Activated naive CD4-positive, alpha-beta T cell treated with anti-CD3 and anti-CD28 coated beads, Interleukin-2, amount 10 ng/mL, durations not matched to agents 7 days and 5 days (primary cell): Measurements from ENCODE around the gene NCAPH2.

Experiments used
- CTCF ChIA-PET: fragments of 350-600 bp; sonication (Branson Sonifier 250); formaldehyde crosslinking; loops from one replicate; lab custom pipeline; 2021; ENCODE audit warnings: antibody characterized with exemption; lab: Charles Lee
- DNase-seq: peaks from one replicate; pipeline ENCODE4 v3.0.0-alpha.2; 2020
- H3K27ac Mint-ChIP-seq: one replicate; pipeline ENCODE4 v1.8.0; 2021; ENCODE audit warnings: mild to moderate bottlenecking, moderate library complexity, mixed read lengths
- H3K27me3 Mint-ChIP-seq: one replicate; pipeline ENCODE4 v1.8.0; 2021; ENCODE audit warnings: mild to moderate bottlenecking, mixed read lengths
- H3K36me3 Mint-ChIP-seq: one replicate; pipeline ENCODE4 v1.8.0; 2021; ENCODE audit warnings: mixed read lengths
- H3K4me1 Mint-ChIP-seq: one replicate; pipeline ENCODE4 v1.8.0; 2021; ENCODE audit warnings: mixed read lengths
- H3K4me3 Mint-ChIP-seq: one replicate; pipeline ENCODE4 v1.8.0; 2021; ENCODE audit warnings: mild to moderate bottlenecking, moderate library complexity, mixed read lengths
- H3K9me3 Mint-ChIP-seq: one replicate; pipeline ENCODE4 v1.8.0; 2021; ENCODE audit warnings: mixed read lengths

The NCAPH2 gene

GRCh38 chr22:50507991-50508884 is at the start of gene NCAPH2:
Gene NCAPH2 (plus strand): TSS chr22:50508224. CDS start chr22:50508338, 114 bp downstream.
- CTCF ChIA-PET = interaction anchor here (0.7 to 2.0 kb wide), 11 partner anchors 10 to 232 kb away, joined by 3 to 14 read pairs (median 4); partner anchors contain the start of gene SCO2
- Mint-ChIP-seq H3K27ac (peak within 1 kb of the TSS; percentile 96), H3K9me3 (no peaks in the 10 kb centered on the region), H3K36me3 (peaks cover 13% of the 10 kb centered on the region), H3K27me3 (no peaks in the 10 kb centered on the region), H3K4me3 (peak within 1 kb of the TSS; percentile 93), H3K4me1 (peaks cover 34% of the 10 kb centered on the region)
- DNase-seq = peak; percentile 97

- Mint-ChIP-seq H3K4me1 (peaks cover 3% of the 10 kb centered on the region), H3K27me3 (no peaks in the 10 kb centered on the region), H3K9me3 (no peaks in the 10 kb centered on the region), H3K36me3 (peaks cover 45% of the 10 kb centered on the region), H3K4me3 (no peak overlapping the region), H3K27ac (no peak overlapping the region)
- CTCF ChIA-PET = no interaction called here
- no peak for DNase-seq
Observed at GRCh38 chr22:50459016-50459415, 49.0 kb upstream of the NCAPH2 start.

- H3K9me3 Mint-ChIP-seq = no peaks in the 10 kb centered on the region
- DNase-seq = no peak
- H3K27me3 Mint-ChIP-seq = no peaks in the 10 kb centered on the region
- no peak overlapping the region for H3K27ac Mint-ChIP-seq
- no peak overlapping the region for H3K4me3 Mint-ChIP-seq
- H3K36me3 Mint-ChIP-seq = peaks cover 45% of the 10 kb centered on the region
- CTCF ChIA-PET = interaction anchor here (0.8 to 1.2 kb wide), 3 partner anchors 9 to 192 kb away, joined by 3 read pairs; no protein-coding TSS in a partner anchor
- peaks cover 3% of the 10 kb centered on the region for H3K4me1 Mint-ChIP-seq
Observed at GRCh38 chr22:50459496-50460140, 48.4 kb upstream of the NCAPH2 start.

- DNase-seq = no peak
- peak overlapping the region; percentile 70 for H3K27ac Mint-ChIP-seq
- H3K9me3 Mint-ChIP-seq = no peaks in the 10 kb centered on the region
- CTCF ChIA-PET = interaction anchor here (1.2 kb wide), 2 partner anchors 8 to 36 kb away, joined by 3 read pairs; no protein-coding TSS in a partner anchor
- H3K4me3 Mint-ChIP-seq = no peak overlapping the region
- peaks cover 43% of the 10 kb centered on the region for H3K36me3 Mint-ChIP-seq
- H3K27me3 Mint-ChIP-seq = no peaks in the 10 kb centered on the region
- H3K4me1 Mint-ChIP-seq = peaks cover 3% of the 10 kb centered on the region
Observed at GRCh38 chr22:50460938-50461337, 47.1 kb upstream of the NCAPH2 start.

GRCh38 chr22:50461536-50461935 is 46.5 kb upstream of the NCAPH2 start:
- CTCF ChIA-PET = interaction anchor here (1.3 kb wide), 1 partner anchor 9 kb away, joined by 4 read pairs; no protein-coding TSS in a partner anchor
- no peak overlapping the region for H3K4me3 Mint-ChIP-seq
- H3K36me3 Mint-ChIP-seq = peaks cover 49% of the 10 kb centered on the region

GRCh38 chr22:50461979-50462540 is 46.0 kb upstream of the NCAPH2 start:
- H3K27me3 Mint-ChIP-seq = no peaks in the 10 kb centered on the region
- H3K4me1 Mint-ChIP-seq = peaks cover 10% of the 10 kb centered on the region
- H3K4me3 Mint-ChIP-seq = no peak overlapping the region
- no peaks in the 10 kb centered on the region for H3K9me3 Mint-ChIP-seq
- CTCF ChIA-PET = interaction anchor here (1.3 kb wide), 1 partner anchor 8 kb away, joined by 4 read pairs; no protein-coding TSS in a partner anchor
- no peak for DNase-seq
- H3K36me3 Mint-ChIP-seq = peaks cover 50% of the 10 kb centered on the region
- H3K27ac Mint-ChIP-seq = no peak overlapping the region

More at GRCh38 chr22:50461536-50461935, 46.5 kb upstream of the NCAPH2 start:
- peaks cover 5% of the 10 kb centered on the region for H3K4me1 Mint-ChIP-seq
- H3K27me3 Mint-ChIP-seq = no peaks in the 10 kb centered on the region
- DNase-seq = no peak
- H3K27ac Mint-ChIP-seq = no peak overlapping the region
- H3K9me3 Mint-ChIP-seq = no peaks in the 10 kb centered on the region

GRCh38 chr22:50463188-50463900 is 44.7 kb upstream of the NCAPH2 start:
- no peak for DNase-seq
- Mint-ChIP-seq H3K4me1 (peaks cover 19% of the 10 kb centered on the region), H3K9me3 (no peaks in the 10 kb centered on the region), H3K4me3 (no peak overlapping the region), H3K27ac (no peak overlapping the region), H3K36me3 (peaks cover 47% of the 10 kb centered on the region), H3K27me3 (no peaks in the 10 kb centered on the region)
- CTCF ChIA-PET = interaction anchor here (0.7 kb wide), 1 partner anchor 34 kb away, joined by 3 read pairs; no protein-coding TSS in a partner anchor

GRCh38 chr22:50464451-50464850 is 43.6 kb upstream of the NCAPH2 start:
- Mint-ChIP-seq H3K27ac (no peak overlapping the region), H3K4me1 (peaks cover 28% of the 10 kb centered on the region), H3K27me3 (no peaks in the 10 kb centered on the region), H3K9me3 (no peaks in the 10 kb centered on the region), H3K4me3 (no peak overlapping the region), H3K36me3 (peaks cover 46% of the 10 kb centered on the region)
- CTCF ChIA-PET = interaction anchor here (0.8 kb wide), 1 partner anchor 156 kb away, joined by 3 read pairs; no protein-coding TSS in a partner anchor
- DNase-seq = no peak

GRCh38 chr22:50465066-50465930 is 42.7 kb upstream of the NCAPH2 start:
- CTCF ChIA-PET = interaction anchor here (0.8 to 1.2 kb wide), 2 partner anchors 8 to 155 kb away, joined by 3 to 4 read pairs; no protein-coding TSS in a partner anchor
- DNase-seq = no peak
- no peaks in the 10 kb centered on the region for H3K9me3 Mint-ChIP-seq
- no peak overlapping the region for H3K4me3 Mint-ChIP-seq
- peaks cover 36% of the 10 kb centered on the region for H3K4me1 Mint-ChIP-seq
- H3K27me3 Mint-ChIP-seq = no peaks in the 10 kb centered on the region
- H3K36me3 Mint-ChIP-seq = peaks cover 45% of the 10 kb centered on the region
- H3K27ac Mint-ChIP-seq = no peak overlapping the region

- H3K27ac Mint-ChIP-seq = peak overlapping the region; percentile 28
- peaks cover 57% of the 10 kb centered on the region for H3K4me1 Mint-ChIP-seq
- CTCF ChIA-PET = interaction anchor here (0.6 kb wide), 1 partner anchor 76 kb away, joined by 3 read pairs; no protein-coding TSS in a partner anchor
- no peak overlapping the region for H3K4me3 Mint-ChIP-seq
- peaks cover 39% of the 10 kb centered on the region for H3K36me3 Mint-ChIP-seq
- H3K27me3 Mint-ChIP-seq = no peaks in the 10 kb centered on the region
- H3K9me3 Mint-ChIP-seq = no peaks in the 10 kb centered on the region
- no peak for DNase-seq
Observed at GRCh38 chr22:50467341-50467740, 40.7 kb upstream of the NCAPH2 start.

GRCh38 chr22:50467773-50468440 is 40.1 kb upstream of the NCAPH2 start:
- CTCF ChIA-PET = interaction anchor here (1.1 kb wide), 1 partner anchor 8 kb away, joined by 3 read pairs; no protein-coding TSS in a partner anchor
- no peak overlapping the region for H3K4me3 Mint-ChIP-seq
- H3K9me3 Mint-ChIP-seq = no peaks in the 10 kb centered on the region
- DNase-seq = no peak
- no peaks in the 10 kb centered on the region for H3K27me3 Mint-ChIP-seq
- peaks cover 62% of the 10 kb centered on the region for H3K4me1 Mint-ChIP-seq
- H3K36me3 Mint-ChIP-seq = peaks cover 39% of the 10 kb centered on the region
- peak overlapping the region; percentile 95 for H3K27ac Mint-ChIP-seq

- no peaks in the 10 kb centered on the region for H3K9me3 Mint-ChIP-seq
- peak overlapping the region; percentile 95 for H3K27ac Mint-ChIP-seq
- peaks cover 70% of the 10 kb centered on the region for H3K4me1 Mint-ChIP-seq
- H3K4me3 Mint-ChIP-seq = peak overlapping the region; percentile 69
- CTCF ChIA-PET = interaction anchor here (0.6 to 2.8 kb wide), 3 partner anchors 8 to 29 kb away, joined by 3 to 21 read pairs (median 3); no protein-coding TSS in a partner anchor
- H3K27me3 Mint-ChIP-seq = no peaks in the 10 kb centered on the region
- H3K36me3 Mint-ChIP-seq = peaks cover 38% of the 10 kb centered on the region
- no peak for DNase-seq
Observed at GRCh38 chr22:50468626-50469025, 39.4 kb upstream of the NCAPH2 start.
